ENCODE measurements around the gene RIIAD1.
A peak's percentile ranks its signal among the peaks of the same experiment; 100 is the strongest.
"Not testable (repeated sequence)": the region's sequence is repeated elsewhere in the genome, so short reads cannot be mapped to it uniquely, and the experiment has no call there.

The RIIAD1 gene

DNA sequence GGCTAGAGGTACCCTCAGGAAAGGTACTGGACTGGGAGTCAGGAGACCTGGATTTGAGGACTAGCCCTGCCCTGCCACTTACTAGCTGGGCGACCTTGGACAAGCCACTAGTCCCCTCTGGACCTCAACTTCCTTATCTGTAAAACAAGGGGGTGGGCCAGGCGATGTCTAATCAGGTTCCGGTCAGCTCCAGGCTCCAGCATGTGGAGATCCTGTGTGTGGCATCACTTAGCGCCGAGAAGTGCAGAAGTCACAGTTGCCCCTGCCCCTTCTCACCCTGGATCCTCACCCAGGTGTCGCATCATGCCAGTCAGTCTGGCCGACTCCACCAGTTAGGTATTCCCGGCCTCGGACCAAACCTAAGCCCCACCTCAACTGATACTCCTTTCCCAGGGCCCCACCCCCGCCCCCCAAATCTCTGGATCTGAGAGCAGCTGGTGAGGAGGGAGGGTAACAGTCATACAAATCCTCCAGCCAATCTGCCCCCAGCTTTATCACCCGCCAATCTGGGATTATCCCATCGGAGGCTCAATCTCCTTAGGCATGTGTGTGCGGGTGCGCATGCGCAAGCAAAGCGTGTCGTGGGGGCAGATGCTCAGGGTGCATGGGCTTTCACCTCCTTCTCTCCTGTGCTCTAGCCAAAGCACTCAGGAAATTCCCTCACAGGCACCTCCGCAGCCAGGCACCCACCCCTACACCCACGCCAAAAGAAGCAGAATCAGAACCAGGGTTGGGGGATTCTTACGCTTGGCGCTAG, 10.1 kb upstream of the RIIAD1 start:
- DNase-seq: no peak

DNA sequence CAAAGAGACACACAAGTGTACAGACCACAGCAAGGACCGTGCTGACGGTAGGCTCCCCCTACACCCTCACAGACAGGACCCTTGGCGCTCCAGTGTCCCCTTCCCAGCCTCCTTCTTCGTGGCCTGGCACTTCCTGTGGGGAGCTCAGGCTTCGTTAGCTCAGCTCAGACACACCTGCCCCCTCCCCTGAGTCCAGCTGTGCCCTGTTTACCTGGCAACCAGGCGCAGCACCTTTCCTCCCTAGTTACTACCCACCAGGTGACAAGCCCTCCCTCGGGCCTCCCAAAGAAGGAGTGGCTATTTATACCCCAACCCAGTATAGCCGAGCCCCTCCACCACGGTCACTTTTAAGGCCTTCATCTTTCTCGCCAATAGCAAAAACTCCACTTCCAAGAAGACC, 9.4 kb upstream of the RIIAD1 start:
- DNase-seq: peak; percentile 31

DNA sequence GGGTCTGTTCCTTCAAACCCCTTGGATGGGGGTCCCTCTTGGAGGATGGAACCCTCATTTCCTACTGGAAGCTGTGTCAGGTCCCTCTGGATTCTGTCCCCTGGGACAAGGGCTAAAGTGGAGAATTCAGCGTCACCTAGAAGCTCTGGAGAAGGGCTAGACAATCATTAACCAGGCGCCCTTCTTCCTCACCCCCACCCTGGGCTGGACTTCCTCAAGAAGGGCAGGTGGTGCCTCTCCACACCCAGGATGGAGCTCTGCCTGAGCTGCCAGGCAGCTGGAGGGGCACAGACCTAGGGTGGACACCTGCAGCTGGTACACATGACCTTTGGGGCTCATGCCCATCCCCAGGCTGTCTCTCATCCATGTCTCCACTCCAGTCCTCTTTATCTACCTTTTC, 8.3 kb upstream of the RIIAD1 start:
- no peak for DNase-seq

DNA sequence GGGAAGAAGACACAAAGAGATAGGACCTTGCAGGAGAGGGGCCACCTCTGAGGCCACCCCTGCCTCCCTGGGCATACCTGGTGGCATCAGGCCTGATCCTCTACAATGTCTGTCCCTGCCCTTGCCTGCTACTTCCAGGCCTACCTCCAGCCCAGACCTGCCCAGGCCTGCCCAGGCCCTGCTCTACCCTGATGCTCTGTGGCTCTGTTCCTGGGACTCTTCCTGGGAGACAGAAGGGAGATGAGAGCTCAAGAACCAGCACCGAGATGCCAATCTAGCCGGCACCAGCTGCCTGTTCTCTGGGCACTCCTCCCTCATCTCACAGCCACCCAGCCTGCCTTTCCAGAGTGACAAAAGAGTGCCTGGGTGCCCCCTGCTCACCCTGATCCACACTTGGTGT, 7.4 kb upstream of the RIIAD1 start:
- no peak for DNase-seq

DNA sequence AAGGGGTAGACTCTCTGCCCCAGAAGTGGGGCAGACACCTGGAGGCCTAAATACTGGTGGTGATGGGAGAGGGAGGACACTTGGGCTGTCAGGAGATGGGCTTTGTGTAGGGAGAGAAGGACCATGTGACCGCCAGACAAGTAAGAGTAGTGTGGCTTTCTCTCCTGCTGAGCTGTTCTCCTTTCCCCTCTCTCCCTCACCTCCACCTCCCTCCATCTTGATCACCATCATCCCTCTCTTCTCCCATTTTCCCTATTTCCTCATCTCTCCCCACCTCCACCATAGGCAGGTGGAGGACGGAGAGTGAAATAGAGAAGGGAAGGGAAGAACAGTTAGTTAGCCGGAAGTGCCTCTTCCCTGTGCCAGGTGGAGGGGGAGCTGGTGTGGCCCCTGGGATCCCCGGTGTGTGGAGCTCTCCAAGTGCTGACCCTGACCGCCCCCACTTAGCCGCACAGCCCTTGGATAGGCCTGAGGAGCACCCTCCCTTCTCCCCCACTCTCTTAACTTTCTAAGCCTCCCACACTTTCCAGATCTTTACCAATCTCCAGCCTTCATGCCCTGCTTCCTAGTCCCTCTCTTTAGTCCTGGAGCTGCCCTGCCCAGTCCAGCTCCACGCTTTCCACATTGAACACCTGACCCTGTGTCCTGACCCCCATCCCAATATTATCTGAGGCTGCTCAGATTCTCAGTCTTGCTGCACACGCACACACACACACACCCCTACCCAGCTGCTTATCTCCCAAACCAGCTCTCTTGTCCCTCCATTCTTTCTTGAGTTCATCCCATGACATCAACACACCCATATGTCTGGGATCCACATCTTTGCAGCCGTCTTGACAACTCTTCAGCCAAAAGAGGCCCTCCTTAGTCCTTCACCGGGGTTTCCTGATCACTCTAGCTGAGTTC, 6.2 kb upstream of the RIIAD1 start:
- DNase-seq: no peak

DNA sequence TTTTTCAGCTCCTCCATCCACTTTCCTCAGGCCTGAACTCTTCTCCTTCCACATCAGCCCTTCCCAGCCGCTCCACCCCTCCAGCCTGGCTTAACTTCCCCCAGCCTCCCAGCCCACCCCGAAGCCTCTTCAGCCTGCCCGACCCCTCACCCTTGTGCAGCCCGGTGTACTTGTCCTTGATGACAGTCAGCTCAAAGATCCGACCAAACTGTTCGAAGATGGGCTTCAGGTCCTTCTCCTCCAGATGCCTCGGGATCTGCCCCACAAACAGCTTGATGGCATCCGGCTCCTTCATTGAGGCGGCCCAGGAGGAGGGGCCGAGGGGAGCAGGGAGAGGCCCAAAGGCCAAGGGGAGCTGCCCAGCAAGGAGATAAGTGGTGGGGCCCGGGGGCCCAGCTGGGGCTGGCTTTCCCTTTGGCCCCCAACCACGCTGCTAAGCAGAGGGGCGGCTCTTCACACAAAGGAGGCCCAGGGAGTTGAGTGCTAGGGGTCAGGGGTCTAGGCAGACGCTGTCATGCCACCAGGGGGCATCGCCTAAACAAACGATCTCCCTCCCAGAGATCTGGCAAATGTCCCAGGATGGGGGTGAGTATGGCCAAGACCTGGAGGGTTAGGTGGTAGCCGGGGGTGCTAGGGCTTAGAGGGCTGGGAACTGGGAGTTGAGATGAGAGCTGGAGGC, 5.5 kb upstream of the RIIAD1 start:
- peak; percentile 2 for DNase-seq

DNA sequence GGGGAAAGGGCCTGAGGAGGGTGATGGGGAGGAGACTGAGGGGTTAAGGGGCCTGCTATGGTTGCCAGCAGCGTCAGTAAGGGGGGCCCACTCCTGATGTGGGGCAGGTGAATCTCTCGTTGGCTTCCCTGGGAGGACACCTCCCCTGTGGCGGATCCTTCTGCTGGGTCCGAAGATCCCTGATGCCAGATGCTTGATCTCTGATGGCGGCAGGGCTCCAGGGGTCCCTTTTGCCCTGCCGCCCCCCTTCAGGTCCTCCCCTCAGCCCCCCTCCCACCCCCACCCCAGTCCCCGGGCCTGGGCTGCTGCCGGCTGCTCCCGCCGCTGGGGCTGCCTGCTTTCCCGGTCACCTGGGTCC, 4.9 kb upstream of the RIIAD1 start:
- DNase-seq: no peak

DNA sequence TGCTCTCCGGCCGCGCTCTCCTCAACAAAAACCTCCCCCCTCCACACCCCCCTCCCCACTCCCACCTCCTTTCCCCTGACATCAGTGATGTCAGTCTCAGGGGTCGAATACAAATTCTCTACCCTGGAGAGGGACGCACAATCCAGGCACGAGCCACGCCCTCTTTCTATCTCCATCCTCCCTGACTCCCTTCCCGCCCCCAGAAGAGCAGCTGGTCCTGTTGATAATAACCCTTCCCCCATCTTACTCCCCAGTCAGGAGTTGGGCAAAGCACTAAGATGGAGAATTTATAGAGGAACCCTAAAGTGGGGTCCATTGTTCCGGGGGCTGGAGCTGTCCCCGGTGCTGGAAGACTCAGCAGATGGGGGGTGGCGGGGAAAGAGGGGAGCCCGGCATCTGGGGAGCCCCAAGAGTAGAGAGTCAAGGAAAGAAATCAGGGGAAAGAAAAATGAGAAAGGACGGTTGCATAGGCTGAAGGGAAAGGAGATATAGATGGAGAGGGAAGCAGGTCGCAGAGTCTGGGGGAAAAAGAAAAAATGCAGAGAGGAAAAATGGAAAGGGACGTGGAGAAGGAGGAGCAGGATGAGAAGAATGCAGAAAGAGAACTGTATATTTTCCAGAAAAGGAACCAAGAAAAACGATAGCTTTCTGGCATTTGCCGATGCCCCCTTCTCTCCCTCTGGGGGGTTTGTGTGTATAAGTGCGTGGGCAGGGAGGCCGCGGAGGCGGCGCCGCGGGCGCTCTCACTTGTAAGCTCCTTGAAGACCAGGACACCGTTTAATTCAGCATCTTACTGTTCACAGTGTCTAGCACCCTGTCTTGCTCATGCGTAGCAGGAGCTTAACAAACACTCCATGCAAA, 4.3 kb upstream of the RIIAD1 start, which contains the start of gene CELF3:
Gene CELF3, minus strand, starts transcription at position 33 of the 861 bp plus-strand sequence. CDS start 783 bp downstream, outside the sequence.
- DNase-seq: peak; percentile 91

DNA sequence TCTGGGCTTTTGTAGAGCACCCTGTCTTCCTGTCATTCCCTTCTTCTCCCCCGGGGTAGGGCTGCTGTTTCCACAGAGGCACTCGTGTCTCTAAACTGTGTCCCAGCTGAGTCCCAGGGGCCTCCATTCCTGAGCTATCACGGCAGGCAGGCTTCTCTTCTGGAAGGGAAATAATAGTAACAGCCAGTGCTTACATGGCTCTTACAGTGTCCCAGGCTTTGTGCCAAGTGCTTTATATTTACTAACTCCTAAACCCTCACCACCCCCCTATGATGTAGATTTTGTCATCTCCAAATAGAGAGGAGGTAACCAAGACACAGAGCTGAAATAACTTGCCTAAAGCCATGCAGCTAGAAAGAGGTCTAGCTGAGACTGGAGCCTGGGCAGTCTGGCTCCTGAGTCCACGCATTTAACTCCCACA, 3.3 kb upstream of the RIIAD1 start:
- DNase-seq: no peak

DNA sequence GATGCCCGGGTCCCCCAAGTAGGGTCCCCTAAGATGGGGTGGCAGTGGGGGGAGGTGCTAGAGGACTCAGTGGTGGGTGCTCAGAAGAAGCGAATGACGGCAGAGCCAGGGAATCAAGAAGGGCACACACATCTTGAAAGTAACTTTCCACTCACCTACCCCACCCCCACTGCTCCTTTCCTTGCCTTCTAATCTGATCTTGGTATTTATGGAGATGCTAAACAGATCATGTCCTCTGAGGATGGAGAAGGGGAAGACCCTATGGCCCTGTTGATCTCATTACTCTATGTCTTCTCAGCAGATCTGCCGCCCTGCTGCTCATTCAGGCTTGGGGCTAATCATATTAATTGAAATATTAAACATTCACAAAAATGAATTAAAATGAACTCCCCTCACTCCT, 2.7 kb upstream of the RIIAD1 start:
- no peak for DNase-seq

DNA sequence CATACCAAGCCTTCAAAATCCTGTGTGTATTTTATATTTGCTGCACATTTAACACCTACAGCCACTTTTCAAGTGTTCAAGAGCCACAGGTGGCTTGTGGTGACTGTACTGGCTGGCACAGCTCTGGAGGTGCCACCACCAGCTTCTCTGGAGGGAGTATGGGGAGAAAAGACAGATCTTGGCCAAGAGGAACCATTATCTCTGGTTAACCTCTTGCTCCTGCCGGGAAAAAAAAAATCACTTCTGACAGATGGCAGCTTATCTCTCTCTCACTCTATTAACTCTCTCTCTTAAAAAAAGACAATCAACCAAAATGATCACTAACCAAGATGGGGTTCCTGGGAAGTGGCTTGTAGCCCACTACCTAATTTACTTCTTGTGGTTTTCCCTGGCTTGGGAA, 1.2 kb upstream of the RIIAD1 start:
- DNase-seq: no peak

DNA sequence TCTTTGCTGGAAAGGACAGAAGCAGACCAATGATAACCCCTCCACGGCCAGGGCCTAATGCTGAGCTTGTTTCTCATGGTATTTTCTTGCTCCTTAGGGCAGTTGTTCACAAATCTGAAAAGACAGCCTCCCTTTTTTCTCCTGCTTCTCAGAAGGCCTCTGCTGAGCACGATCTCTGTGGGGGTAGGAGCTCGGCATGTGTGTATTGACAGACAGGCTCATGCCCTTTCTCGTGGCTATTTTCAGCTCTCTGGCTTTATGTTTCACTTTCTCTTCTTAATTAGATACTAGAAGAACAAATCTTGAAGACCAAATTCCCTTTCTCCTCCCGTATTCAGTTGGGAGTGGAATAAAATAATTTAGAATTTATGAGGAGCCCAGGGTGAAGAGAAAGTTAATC, 768 bp upstream of the RIIAD1 start:
- no peak for DNase-seq

DNA sequence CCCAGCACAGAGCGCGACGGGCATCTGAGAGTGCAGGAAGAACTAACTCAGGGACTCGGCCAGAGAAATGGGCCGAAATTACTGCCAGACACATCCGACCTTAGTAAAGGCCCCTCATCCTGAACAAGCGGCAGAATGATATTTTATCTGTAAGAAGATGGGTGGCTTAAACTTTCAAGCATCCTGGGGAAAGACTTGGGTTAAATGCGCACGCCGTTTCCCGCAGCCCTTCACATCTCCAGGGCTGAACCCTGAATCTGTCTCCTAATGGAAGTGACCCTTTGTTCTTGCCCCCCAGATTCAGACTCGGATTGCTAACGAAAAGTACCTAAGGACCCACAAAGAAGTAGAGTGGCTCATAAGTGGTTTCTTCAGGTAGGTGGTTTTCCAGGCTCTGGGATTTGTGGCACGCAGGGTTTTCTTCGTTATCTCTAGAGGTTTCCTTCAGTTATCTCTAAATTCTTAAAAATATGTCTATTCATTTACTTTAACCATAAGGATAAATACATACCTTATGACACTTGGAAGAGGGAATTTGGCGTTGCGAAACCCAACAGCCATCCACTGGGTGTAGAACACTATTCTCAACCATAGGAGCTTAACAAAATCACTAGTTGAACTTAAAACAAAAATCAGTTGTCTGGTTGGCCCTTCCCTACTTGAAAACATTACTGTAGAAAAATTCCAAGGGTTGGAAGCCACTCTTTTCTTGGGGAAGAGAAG, 627 bp downstream of the RIIAD1 start:
- DNase-seq: no peak

DNA sequence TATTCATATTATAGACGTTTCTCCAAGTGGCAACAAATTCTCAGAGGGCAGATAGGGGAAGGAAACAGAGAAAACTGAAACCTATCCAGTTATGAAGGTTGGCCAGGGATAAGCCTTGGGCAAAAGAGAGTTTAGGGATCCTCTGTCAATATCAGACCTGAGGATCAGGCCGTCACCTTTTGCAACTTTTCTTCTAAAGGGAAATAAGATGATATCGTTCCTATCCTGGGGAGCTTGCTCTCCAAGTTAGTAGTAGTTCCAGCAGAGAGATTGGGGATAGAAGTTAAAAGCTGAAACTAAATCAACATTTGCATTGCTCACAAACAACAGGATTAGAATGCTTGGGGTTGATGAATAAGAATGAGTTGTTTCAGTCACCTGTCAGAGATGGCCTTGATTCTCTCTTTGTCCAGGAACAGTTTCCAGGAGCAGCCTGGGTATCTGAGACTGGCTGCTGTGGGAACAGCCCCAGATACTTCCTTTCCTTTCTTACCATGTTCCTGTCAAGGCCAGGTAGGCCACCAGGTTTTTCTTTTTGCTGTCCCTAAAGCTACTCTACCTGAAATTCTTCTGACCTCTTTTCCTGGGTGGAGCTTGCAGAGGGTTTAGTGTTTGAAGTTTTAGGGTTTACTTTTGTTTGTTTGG, 2.5 kb downstream of the RIIAD1 start:
- no peak for DNase-seq

DNA sequence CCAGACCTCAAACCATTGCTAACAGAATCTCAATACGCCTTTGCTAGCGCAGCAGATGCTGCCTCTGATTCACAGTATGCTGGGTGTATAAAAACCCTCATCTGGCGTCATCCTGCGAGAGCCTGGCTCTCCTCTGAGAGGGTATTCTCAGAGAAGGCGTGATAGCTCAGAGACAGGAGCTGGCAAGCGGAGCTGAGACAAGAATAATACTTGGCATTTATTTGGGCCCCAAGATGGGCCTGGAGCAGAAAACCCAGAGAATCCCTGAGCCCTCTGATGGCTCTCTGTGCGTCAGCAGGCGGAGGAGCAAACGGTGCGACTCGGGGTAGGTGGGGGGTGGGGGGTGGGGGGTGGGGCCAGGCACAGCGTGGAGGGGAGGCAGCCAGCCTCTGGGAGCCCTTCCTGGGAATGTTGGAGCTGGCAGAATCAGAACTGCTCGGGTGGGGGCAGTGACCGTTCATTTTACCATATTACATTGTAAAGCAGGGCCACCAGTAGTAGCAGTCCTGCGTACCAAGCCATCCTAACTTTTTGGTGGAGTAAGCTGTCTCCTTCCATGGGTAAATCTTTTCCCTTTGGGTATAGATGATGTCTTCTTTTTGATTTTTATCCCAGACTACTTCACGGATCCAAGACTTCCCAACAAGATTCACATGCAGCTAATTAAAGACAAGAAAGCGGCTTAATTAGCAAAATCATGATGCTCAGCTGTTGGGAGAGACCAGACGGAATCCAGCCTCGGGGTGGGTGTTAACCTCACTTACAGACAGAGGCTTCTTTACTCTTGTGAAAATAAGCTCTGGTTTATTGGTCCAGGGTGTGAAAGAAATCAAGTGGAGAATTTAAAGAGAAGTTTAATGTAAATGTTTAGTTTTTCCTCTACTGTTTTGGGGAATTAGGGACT, 7.1 kb downstream of the RIIAD1 start:
- no peak for DNase-seq

DNA sequence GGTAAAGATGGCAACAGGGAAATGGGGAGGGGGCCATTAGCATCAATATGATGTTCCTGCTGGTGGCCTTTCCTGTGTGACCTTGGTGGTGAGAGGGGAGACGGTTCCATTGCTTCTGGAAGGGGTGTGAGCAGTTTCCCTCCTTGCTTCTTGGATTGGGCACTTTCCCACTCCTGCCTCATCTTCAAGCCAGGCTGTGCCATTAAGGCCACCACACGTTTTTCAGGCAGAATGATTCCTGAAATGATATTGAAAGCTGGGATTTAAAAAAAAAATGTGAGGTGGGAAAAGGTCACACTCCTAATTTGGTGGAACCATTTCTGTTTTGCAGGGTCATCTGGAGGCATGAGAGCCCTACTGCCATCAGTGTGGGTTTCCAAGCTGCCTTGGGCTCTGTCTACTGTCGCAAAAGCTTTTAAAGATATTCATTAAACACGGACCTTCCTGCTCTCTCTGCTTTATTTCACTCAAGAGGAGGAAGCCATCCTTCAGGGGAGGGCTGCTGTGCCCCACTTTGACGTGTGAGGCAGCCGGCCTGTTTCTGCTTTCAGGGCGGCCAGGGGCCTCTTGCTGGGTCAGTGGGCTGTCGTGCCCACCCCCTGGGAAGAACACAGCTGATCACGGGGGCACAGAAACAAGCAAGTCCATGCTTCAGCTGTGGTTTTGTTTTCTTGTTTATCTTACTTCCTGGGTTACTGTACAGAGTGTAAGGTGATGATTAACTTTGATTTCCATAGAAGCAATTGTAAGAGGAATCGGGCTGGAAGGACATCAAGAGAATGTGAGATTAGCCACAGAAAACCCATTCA, 8.0 kb downstream of the RIIAD1 start:
- DNase-seq: no peak

DNA sequence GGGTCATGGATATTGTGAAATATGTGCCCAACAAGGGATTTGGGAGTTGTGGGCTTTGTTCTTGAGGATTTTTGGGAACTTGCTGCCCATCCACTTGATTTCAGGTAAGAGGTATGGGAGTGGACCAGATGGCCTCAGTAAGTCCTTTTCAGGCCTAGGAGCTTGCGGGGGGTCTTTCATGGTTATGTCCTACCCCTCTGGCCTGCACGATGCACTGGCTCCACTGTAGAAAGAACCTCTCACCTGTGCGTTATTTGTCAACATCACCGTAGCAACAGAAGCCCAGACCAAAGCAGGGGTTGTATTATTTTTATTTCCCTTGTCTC, 8.6 kb downstream of the RIIAD1 start:
- no peak for DNase-seq

DNA sequence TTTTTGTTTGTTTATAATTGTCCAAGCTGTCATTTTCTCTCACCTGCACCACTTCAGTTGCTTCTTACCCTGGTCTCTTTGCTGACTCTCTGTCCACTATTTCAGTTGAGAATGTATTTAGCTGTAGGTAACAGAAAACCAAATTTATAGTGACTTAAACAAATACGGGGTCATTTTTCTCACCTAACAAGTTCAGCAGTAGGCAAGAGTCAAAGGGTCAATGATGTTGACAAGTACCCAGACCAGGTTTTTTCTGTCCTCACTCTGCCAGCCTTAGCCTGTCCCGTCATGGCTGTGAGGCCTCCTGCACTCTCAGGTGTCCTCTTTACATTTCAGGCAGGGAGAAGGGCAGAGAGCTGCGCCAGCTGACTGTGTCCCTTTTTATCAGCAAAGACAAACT, 11.8 kb downstream of the RIIAD1 start:
- DNase-seq: no peak

DNA sequence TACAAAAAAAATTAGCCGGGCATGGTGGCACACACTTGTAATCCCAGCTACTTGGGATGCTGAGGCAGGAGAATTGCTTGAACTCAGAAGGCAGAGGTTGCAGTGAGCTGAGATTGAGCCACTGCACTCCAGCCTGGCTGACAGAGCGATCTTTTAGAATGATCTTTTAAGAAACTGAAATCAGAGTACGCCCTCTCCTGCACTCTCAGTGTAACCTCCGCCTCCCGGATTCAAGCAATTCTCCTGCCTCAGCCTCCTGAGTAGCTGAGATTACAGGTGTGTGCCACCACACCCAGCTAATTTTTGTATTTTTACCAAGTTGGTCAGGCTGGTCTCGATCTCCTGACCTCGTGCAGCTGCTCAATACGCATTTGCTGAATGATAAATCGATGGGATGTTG, 12.7 kb downstream of the RIIAD1 start:
- DNase-seq: not testable (repeated sequence)

DNA sequence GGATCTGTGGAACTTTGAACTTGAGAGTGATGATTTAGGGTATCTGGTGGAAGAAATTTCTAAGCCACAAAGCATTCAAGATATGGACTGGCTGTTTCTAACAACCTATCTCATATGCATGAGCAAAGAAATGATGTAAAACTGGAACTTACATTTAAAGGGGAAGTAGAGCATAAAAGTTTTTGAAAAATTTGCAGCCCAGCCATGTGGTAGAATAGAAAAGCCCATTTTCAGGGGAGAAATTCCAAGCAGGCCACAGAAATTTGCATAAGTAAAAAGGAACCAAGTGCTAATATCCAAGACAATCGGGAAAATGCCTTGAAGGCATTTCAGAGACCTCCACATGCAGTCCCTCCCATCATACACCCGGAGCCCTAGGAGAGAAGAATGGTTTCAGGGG, 15.7 kb downstream of the RIIAD1 start:
- DNase-seq: no peak
